ENCODE data around the gene TCEA3.

TCEA3 gene

GRCh38 chr1:23366598-23366997 is 58.0 kb downstream of the TCEA3 start:
- DNase-seq, result no peak

GRCh38 chr1:23366146-23366545 is 58.4 kb downstream of the TCEA3 start:
- no peak for DNase-seq

GRCh38 chr1:23362218-23362713 is 62.3 kb downstream of the TCEA3 start:
- DNase-seq, result no peak

- DNase-seq, result no peak
Measured at GRCh38 chr1:23358310-23358875, 66.2 kb downstream of the TCEA3 start.

- no peak for DNase-seq
Measured at GRCh38 chr1:23357138-23357908, 67.2 kb downstream of the TCEA3 start.

- DNase-seq, result no peak
Measured at GRCh38 chr1:23356471-23357137, 67.9 kb downstream of the TCEA3 start.

GRCh38 chr1:23354245-23354644 is 70.3 kb downstream of the TCEA3 start:
- no peak for DNase-seq

- no peak for DNase-seq
Measured at GRCh38 chr1:23352096-23352695, 72.4 kb downstream of the TCEA3 start.

- DNase-seq, result no peak
Measured at GRCh38 chr1:23345920-23346319, 78.6 kb downstream of the TCEA3 start.

- DNase-seq, result no peak
Measured at GRCh38 chr1:23344987-23345472, 79.5 kb downstream of the TCEA3 start.

- DNase-seq, result peak; percentile 100
Measured at GRCh38 chr1:23344111-23344986, 80.2 kb downstream of the TCEA3 start, which contains the start of gene HNRNPR. HNRNPR (minus strand) TSS chr1:23344284; CDS start chr1:23341008, 3,276 bp downstream.

- DNase-seq, result peak; percentile 56
Measured at GRCh38 chr1:23343221-23344110, 81.1 kb downstream of the TCEA3 start.

GRCh38 chr1:23341931-23342692 is 82.4 kb downstream of the TCEA3 start:
- DNase-seq, result no peak

GRCh38 chr1:23339632-23340031 is 84.9 kb downstream of the TCEA3 start:
- no peak for DNase-seq

GRCh38 chr1:23337869-23338268 is 86.7 kb downstream of the TCEA3 start:
- no peak for DNase-seq

GRCh38 chr1:23331713-23332112 is 92.8 kb downstream of the TCEA3 start:
- no peak for DNase-seq

All from islet precursor cell (in vitro differentiated cells).